NT2/D1 (cell line): ENCODE results near the gene OSBPL2.

Experiments used
- SUZ12 ChIP-seq: IDR thresholded peaks from 2 replicates; pipeline ENCODE4 v1.6.1; 2011; ENCODE audit not compliant: insufficient read length, insufficient read depth; ENCODE audit errors: extremely low read depth
- YY1 ChIP-seq: IDR thresholded peaks from 2 replicates; pipeline ENCODE4 v1.6.1; 2011; ENCODE audit not compliant: insufficient read length, insufficient read depth
- ZNF274 ChIP-seq: IDR thresholded peaks from 2 replicates; pipeline ENCODE4 v1.6.1; 2011; ENCODE audit warnings: mild to moderate bottlenecking, low read depth, low read length

DNA sequence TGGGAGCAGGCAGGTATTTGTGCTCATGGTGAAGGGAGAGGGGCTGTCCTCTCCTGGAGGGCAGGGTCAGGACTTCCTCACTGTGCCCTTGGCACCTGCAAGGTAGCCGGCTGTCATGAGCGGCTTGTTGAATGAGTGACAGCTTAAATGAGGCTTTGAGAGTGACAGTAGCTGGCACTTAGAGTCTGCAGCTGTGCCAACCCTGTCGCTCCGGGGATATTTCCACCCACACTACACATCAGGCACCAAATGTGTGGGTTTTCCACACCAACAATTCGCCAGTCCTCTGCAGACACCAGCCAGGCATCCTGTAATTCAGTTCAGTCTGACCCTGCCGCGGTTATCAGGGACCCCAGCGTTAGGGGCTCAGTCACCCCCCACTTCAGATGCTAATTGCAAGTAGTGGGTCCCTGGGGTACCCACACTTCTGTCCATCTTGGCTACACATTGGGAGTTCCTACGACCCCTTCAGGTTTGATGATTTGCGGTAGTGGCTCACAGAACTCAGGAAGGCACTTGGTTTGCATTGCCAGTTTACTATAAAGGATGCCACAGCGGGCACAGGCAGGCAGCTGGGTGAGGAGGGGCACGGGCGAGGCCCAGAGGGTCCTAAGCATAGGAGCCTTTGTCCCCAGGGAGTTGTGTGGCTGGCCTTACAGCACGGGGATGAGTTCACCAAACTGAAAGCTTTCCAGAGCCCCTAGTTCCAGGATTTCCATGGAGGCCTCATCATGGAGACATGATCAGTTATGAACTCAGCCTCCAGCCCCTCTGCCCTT lies 46.4 kb upstream of the OSBPL2 start:
- TF ChIP-seq YY1 = no peak
- TF ChIP-seq SUZ12 = no peak
- no peak for TF ChIP-seq ZNF274
